GM21515 (cell line): ENCODE data around the gene KRTAP4-12.
"Not testable (repeated sequence)": the region's sequence is repeated elsewhere in the genome, so short reads cannot be mapped to it uniquely, and the experiment has no call there.

Experiments used
- ATAC-seq: cut with Tn5 transposase; IDR thresholded peaks from one replicate; pipeline ENCODE4 v1.9.1; 2021; ENCODE audit not compliant: unreplicated experiment

The KRTAP4-12 gene

DNA sequence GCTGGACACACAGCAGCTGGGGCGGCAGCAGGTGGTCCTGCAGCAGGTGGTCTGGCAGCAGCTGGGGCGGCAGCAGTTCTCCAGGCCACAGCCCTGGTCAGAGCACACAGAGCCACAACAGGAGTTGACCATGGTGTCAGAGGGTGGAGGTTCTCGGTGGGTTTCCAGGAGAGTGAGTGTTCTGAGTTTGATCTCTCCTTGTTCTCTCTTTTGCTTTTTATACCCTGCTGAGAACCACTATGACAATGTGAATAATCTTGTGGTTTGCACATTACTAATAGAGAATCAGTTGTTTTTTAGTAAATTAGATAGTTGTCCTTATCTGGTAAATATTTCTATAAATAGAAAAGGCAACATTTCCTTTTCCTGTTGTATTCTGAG lies at the start of gene KRTAP4-12:
Gene KRTAP4-12 (minus strand): TSS at position 192 of the 381 bp plus-strand sequence. CDS start 60 bp downstream, at position 132.
- not testable (repeated sequence) for ATAC-seq

DNA sequence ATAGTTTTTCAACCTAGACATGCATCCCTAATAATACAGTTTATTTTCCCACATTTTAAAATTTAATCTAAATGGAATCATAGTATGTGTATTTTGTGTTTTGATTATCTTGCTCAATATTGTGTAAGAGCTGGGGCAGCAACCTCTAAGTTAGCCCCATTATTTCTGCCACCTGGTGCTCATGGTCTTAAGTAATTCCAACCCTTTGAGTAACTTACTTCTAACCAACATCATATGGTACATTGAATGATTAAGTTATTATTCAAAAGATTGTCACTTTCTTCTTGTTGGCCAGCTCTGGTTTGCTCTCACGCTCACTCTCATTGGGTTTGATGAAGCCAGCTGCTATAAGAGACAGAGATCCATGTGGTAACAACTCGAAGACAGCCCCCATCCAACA lies 47.9 kb upstream of the KRTAP4-12 start:
- ATAC-seq: no peak

DNA sequence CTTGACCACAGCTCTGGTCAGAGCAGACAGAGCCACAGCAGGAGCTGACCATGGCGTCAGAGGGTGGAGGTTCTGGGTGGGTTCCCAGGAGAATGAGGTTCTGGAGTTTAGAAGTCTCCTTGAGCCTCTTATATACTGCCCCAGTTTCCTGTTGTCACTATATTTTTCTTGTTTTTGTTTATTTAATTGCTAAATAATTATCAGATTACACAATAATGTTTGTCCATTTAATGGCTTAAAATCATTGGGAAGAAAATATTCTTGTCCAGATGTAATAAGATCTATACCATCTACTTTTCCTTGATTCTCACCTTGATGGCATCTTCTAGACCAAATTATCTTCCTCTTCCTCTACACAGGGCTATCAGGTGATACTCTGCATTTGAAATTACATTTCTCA lies 44.1 kb upstream of the KRTAP4-12 start, which contains the start of gene KRTAP4-3:
Gene KRTAP4-3 (minus strand): TSS at position 101 of the 400 bp plus-strand sequence. CDS start 49 bp downstream, at position 52.
- no peak for ATAC-seq

DNA sequence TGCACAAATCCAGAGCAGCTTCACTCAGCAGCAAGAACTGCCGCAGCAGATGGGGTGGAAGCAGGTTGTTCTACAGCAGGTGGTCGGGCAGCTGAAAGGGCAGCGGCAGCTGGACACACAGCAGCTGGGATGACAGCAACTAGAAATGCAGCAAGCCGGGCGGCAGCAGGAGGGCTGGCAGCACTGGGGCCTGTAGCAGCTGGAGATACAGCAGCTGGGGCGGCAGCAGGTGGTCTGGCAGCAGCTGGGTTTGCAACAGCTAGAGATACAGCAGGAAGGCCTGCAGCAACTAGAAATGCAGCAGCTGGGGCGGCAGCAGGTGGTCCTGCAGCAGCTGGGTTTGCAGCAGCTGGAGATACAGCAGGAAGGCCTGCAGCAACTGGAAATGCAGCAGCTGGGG lies 43.6 kb upstream of the KRTAP4-12 start:
- ATAC-seq: no peak

DNA sequence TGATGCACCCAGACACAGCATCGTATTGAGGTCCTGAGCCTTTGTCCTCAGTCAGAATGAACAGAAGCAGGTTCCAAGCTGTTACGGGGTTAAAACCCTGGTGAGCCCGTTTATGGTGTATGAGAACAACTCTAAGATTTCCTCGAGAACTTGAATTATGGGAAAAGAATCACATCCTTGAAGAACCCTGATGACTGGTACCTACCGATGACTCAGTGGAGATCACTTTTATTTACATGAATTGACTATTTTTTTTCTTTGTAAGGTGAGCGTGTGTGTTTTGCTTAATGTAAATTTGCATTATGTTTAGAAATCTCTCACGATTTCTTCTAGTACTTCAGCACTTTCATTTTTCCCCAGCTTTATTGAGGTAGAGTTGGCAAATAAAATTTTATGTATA lies 39.8 kb upstream of the KRTAP4-12 start:
- ATAC-seq: no peak

DNA sequence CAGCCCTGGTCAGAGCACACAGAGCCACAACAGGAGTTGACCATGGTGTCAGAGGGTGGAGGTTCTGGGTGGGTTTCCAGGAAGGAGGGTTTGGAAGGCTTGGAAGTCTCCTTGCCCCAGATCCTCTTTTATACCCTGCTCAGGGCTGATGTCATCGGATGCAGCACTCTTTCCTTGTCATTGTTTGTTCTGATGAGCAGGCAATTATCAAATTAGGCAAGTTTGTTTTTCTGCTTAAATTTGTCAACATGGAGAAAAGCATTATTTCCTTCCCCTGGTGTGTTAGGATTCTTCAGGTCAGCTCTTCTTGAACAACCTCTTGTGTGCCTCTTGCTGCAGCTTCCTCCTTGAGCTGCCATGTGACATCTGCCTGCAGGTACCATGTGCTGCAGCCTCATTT lies 36.7 kb upstream of the KRTAP4-12 start, which contains the start of gene KRTAP4-4:
Gene KRTAP4-4 (minus strand): TSS at position 101 of the 400 bp plus-strand sequence. CDS start 57 bp downstream, at position 44.
- no peak for ATAC-seq

DNA sequence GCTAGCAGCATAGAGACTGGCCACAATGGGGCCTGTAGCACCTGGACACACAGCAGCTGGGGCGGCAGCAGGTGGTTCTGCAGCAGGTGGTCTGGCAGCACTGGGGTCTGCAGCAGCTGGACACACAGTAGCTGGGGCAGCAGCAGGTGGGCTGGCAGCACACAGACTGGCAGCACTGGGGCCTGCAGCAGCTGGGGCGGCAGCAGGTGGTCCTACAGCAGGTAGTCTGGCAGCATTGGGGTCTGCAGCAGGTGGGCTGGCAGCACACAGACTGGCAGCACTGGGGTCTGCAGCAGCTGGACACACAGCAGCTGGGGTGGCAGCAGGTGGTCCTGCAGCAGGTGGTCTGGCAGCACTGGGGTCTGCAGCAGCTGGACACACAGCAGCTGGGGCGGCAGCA lies 36.2 kb upstream of the KRTAP4-12 start:
- not testable (repeated sequence) for ATAC-seq

DNA sequence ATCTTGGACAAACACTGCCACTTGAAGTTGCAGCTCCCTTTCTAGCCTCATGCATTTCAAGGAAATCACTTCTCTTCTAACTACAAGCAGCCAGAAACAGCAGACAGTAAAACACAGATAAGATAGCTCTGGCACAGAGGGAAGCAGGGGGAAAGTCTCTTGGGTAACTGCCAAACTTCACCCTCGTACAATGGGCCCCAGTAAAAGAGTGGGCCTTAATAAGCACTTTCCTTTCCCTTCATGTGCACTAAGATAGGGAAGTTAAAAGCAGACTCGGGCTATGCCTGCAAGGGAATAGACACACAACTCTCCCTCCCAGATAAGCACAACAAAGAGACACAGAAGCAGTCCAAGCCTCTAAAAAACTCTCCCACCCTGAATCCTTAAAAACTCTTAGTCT lies 29.9 kb upstream of the KRTAP4-12 start:
- no peak for ATAC-seq

DNA sequence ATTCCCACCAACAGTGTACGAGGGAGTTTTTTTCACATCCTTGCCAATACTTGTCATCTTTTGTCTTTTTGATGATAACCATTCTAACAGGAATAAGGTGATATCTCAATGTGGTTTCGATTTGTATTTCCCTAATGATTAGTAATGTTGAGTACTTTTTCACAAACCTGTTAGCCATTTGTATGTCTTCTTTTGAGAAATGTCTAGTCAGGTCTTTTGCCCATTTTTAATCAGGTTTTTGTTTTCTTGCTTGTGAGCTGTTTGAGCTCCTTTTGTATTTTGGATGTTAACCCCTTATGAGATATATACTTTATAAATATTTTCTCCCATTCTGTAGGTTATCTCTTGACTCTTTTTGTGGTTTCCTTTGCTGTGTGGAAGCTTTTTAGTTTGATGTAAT lies 27.5 kb upstream of the KRTAP4-12 start:
- no peak for ATAC-seq

DNA sequence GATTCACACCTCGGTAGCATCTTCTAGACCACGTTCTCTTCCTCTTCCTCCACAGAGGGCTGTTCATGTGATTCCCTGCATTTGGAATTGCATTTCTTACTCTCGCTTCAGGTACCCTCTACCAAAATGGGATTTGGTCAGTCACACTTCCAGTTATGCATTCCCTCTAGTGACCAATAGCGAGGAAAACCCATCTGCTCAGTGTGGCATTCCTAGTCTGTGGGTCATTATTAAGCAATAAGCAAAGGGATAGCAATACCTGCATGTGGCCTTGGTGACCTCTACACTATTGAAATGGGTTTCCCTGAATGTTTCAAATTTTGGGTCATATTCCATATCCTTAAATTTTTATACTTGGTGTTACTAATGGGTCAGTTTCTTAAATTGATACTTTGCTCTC lies 26.0 kb upstream of the KRTAP4-12 start:
- no peak for ATAC-seq

DNA sequence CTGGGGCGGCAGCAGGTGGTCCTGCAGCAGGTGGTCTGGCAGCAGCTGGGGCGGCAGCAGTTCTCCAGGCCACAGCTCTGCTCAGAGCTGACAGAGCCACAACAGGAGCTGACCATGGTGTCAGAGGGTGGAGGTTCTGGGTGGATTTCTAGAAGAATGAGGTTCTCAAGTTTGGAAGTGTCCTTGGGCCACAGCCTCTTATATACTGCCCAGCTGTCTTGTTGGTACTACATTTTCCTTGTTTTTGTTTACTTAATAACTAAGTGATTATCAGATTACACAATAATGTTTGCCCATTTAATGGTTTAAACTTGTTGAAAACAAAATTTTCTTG lies 25.6 kb upstream of the KRTAP4-12 start, which contains the start of gene KRTAP4-5:
Gene KRTAP4-5 (minus strand): TSS at position 174 of the 334 bp plus-strand sequence. CDS start 58 bp downstream, at position 116.
- ATAC-seq: no peak

DNA sequence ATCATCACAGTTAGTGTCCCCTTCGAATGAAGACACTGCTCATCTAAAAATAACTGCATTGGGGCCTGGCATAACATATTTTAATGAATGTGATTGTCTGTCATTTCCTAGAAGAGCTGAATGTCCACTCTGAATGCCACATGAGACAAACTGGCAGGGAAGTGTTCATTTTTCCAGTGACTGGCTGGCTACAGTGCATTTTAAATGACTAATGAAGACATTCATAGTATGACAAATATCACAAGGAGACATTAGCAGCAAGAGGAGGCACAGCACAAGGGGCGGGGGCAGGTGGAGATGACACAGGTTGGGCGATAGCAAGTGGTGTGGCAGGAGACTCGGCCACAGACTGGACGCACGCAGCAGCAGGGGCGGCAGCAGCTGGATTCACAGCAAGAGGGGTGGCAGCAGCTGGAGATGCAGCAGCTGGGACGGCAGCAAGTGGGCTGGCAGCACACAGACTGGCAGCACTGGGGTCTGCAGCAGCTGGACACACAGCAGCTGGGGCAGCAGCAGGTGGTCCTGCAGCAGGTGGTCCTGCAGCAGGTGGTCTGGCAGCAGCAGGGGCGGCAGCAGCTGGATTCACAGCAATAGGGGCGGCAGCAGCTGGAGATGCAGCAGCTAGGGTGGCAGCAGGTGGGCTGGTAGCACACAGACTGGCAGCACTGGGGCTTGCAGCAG lies 25.1 kb upstream of the KRTAP4-12 start:
- not testable (repeated sequence) for ATAC-seq

DNA sequence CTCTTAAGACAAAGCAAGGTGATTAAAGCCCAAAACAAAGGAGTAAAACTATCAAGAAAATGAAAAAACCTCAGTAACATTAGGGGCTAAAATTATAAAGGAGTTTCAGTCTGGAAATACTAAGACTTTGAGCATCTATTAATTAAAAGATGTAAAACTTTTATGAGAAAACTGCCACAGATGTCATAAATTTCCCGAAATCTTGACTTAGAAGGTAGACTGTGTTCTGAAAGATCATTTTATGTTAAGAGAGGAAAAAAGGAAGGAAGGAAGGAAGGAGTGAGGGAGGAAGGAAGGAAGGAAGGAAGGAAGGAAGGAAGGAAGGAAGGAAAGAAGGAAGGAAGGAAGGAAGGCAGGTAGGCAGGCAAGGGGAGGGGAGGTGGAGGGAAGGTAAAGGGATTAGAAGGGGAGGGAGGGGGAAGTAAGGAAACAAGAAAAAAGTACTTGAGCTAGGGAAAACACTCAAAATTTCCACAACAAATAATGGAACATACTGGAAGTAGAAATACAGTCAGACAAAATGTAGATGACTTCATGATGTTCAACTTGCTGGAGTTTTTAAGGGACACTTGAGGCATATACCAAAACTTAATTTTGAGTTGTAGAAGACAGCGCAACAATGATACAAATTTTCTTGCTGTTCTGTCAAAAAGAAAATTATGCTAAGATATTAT lies 23.7 kb upstream of the KRTAP4-12 start:
- ATAC-seq: no peak

DNA sequence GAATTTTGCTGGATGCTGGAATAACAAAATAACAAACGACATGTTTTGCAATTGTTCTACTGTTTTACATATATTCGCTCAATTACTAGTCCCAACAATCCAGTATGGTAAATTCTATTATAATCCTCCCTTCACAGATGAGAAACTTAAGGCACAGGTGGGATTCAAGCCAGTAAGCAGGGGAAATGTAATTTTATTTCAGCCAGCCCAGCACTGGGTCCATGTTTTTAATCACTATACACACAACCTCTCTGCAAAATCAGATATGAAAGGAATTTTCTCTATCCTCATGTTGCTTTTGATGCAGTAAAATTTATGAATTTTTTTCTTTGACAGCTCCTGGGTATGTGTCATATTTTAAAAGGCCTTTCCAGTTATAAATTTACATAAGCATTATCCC lies 21.3 kb upstream of the KRTAP4-12 start:
- no peak for ATAC-seq

DNA sequence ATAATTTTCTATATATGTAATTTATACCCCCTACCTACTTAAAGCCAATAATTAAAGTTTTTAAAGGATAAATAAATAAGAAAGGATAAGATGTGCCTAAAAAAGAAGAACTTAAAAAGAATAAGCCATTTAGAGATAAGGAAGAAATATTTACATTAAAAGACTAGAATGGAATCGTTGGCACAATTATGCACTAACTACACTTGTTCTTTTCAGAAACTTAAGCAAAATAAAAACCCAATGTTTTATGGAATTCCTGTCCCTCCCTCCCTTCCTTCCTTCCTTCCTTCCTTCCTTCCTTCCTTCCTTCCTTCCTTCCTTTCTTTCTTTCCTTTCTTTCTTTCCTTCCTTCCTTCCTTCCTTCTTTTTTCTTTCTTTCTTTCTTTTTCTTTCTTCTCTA lies 20.9 kb upstream of the KRTAP4-12 start:
- no peak for ATAC-seq

DNA sequence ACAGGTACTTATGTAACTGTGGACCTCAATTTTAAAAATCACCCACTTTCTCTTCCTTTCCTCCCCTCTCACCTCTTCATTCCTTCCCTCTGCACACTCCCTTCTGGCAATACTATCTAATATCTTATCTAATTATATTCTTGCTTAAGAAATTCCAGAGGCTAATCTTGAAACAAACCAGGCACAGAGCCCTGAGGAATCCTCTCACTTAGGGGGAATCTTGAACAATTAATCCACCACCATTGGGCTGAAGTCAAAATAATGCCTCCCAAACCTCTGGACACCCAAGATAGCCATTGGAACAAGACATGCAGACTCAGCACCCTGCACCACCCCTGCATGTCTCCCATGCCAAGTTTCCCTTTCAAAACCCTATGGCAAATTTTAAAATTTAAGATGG lies 17.4 kb upstream of the KRTAP4-12 start:
- ATAC-seq: no peak

DNA sequence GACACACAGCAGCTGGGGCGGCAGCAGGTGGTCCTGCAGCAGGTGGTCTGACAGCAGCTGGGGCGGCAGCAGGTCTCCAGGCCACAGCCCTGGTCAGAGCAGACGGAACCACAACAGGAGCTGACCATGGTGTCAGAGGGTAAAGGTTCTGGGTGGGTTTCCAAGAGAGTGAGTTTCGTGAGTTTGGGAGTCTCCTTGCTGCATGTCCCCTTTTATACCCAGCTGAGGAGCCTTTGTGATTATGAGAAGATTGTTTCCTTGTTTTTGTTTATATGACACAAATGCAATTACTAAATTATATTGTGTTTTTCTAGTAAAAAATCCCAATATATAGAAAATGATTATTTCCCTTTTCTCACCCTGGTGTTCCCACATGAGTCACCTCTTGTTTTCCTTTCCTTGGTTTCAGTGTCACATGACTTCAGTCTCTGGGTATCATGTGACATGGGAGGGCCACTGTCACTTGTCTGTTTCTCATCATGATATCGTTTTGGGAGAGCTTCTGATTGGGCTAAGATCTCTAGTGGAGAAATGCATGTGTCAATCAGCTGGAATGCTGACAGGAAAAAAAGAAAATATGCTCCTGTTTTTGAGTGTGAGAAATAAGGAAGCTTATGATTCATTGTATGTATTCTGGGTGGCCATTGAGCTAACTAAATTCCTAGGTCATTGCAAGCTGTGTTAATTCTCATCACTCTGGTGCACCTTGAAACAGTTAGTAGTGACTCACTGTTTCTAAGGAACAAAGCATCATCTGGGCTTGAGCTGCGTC lies 16.6 kb upstream of the KRTAP4-12 start, which contains the start of gene KRTAP4-6:
Gene KRTAP4-6 (minus strand): TSS at position 185 of the 772 bp plus-strand sequence. CDS start 57 bp downstream, at position 128.
- no peak for ATAC-seq

DNA sequence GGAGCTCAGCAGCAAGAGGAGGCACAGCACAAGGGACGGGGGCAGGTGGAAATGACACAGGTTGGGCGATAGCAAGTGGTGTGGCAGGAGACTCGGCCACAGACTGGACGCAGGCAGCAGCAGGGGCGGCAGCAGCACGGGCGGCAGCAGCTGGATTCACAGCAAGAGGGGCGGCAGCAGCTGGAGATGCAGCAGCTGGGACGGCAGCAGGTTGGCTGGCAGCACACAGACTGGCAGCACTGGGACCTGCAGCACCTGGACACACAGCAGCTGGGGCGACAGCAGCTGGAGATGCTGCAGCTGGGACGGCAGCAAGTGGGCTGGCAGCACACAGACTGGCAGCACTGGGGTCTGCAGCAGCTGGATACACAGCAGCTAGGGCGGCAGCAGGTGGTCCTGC lies 15.9 kb upstream of the KRTAP4-12 start:
- ATAC-seq: not testable (repeated sequence)

DNA sequence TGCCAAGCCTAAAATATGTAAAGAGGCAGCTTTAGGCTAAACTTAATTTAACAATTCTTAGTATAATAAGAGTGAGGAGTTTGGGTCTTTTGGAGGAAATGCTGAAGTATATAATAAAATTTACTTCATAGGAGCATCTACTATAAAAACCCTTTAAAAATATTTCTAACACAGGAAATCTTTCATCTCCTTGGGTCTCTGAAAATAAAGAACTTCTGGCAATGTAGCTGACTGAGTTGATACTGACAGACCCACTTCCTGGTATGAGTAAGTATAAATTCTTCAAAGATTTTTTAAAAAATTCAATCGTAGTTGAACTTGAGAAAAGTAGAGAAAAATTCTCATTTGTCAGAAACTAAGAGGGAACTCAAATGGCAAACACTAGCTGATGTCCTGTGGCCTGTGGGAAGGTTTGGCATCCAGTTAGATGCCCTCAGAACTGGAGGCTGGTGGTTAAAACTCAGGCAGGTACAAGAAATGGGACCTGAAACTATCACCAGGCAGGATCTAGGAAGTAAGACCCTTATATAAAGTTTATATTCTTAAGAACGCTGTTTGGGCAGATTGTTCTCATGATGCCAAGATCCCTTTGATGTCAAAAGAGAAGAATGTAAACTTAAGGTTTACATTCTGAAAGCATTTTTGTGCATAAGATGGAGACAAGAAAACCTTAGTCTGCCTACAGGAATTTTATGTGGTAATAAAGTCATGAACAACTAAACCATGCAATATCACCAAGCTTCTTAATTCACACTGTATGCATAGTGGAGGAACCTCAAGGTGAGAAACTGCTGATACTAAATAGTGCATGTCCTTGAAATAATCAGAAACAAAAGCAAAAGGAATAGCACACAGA lies 10.1 kb upstream of the KRTAP4-12 start:
- no peak for ATAC-seq

DNA sequence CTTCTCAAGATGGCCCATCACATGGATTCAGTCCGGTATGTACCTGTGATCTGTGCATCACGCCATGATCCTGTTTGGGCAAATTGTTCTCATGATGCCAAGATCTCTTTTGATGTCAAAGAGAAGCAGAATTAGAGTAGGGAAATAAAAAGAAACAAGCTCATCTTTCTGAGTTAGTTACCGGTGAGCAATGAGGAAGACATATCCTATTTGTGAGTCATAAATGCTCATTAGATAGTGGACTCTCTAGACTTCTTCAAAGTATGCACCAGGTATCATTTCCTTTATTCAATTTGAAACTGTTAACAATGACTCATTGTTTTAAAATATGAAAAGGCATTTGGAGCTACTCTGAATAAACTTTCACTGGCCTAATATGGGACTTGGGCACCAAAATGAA lies 8.0 kb upstream of the KRTAP4-12 start:
- no peak for ATAC-seq

DNA sequence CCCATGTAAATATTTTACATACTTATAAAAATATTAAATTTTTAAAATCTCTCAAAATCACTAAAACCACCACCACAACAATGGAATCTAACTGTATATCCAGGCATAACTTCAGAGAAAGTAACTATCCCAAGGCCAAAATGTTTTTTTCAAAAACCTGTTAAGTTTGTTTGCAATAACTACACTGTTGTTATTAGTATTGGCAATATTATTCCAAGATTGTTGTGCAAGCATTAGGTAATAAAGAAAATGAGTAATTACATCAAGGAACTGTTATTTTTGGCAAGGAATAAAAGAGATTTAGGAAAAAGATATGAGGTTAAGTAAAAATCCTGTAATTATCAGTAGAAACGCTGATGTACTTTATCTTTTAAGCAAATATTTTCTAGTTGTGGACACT lies 3.4 kb upstream of the KRTAP4-12 start:
- no peak for ATAC-seq
